ENCODE data around the gene CAB39L.

The CAB39L gene

GRCh38 chr13:49464621-49465325, 20.9 kb upstream of the CAB39L start:
- no peak overlapping the region for H3K4me3 ChIP-seq (ENCODE audit: low read depth, low read length)
- no peak for TF ChIP-seq CTCF (IDR thresholded peaks at IDR 0.05; ENCODE audit: low read depth, low read length)

GRCh38 chr13:49464085-49464484, 20.2 kb upstream of the CAB39L start:
- H3K4me3 ChIP-seq (ENCODE audit: low read depth, low read length), result no peak overlapping the region
- no peak for TF ChIP-seq CTCF (IDR thresholded peaks at IDR 0.05; ENCODE audit: low read depth, low read length)

GRCh38 chr13:49459580-49459979, 15.7 kb upstream of the CAB39L start:
- TF ChIP-seq CTCF (IDR thresholded peaks at IDR 0.05; ENCODE audit: low read depth, low read length), result no peak
- no peak overlapping the region for H3K4me3 ChIP-seq (ENCODE audit: low read depth, low read length)

DNA sequence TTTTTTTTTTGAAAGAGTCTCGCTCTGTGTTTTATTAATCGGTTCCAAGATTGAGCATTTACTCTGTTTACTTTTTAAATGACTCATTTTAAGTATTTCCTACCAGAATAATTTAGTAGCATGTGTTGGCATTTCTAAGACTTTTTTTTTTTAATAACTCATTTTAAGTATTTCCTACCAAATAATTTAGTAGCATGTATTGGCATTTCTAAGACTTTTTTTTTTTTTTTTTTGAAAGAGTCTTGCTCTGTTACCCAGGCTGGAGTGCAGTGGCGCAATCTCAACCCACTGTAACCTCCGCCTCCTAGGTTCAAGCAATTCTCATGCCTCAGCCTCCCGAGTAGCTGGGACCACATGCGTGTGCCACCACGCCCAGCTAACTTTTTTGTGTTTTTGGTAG, 13.4 kb upstream of the CAB39L start:
- no peak for TF ChIP-seq CTCF (IDR thresholded peaks at IDR 0.05; ENCODE audit: low read depth, low read length)
- no peak overlapping the region for H3K4me3 ChIP-seq (ENCODE audit: low read depth, low read length)

DNA sequence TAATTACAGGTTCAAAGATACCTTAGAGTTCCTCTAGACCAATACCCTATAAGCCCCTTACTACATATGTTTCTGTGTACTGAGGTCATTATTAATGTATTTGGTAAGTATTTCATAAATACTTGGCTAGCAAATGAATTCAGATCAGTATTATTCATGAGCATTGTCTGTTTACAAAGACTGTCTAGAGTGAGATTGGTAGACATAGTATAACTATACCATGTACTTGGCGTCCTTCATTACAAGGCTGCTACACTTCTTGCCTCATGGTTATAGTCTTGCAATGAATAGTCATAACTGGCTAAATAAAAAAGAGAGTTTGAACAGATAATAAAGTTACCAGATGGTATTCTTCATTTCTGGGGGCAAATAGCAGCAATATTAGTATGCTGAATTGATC, 12.3 kb upstream of the CAB39L start:
- TF ChIP-seq CTCF (IDR thresholded peaks at IDR 0.05; ENCODE audit: low read depth, low read length), result no peak

DNA sequence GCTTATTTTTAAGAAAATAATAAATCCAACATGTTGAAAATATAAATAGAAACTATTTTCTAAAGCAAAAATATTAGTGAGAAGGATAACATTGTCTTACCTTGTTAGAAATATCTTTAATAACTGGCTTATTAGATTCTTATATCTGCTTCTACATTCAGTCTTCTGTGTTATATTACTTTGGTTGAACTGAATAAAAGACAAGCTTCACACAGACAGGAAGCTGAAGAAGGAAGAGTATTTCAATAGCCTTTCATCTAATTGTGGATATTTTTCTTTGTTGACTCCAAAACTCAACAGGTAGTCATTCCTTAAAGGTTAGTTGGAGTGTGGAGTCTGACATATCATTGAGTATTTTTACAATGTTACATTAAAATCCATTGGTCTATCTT, 11.1 kb upstream of the CAB39L start:
- H3K4me3 ChIP-seq (ENCODE audit: low read depth, low read length), result no peak overlapping the region
- no peak for TF ChIP-seq CTCF (IDR thresholded peaks at IDR 0.05; ENCODE audit: low read depth, low read length)

More for the DNA sequence above, 12.3 kb upstream of the CAB39L start:
- no peak overlapping the region for H3K4me3 ChIP-seq (ENCODE audit: low read depth, low read length)

DNA sequence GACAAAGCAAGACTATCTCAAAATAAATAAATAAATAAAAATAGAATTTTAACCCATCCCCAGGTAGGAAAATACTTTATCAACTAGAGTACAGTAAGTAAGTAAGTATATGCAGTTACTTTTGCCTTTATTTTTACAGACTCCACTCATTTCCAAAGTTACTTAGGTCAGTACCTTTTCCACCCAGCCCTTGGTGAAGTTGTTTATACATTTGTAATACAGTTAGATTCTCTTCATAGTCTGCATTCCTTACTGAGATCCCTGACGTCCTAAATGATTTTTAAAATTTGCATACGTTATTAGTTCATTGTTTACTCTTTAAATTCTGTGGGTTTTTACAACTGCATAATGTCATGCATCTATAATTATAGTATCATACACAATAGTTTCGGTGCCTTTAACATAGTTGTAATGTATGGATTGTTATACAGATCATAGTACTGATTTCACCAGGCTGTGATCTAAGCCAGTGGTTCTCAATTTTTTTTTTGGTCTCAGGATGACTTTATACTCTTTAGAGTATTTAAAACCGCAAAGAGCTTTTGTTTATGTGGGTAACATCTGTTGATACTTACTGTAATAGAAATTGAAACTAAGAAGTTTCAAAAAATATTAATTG, 10.6 kb upstream of the CAB39L start:
- TF ChIP-seq CTCF (IDR thresholded peaks at IDR 0.05; ENCODE audit: low read depth, low read length), result no peak
- peak overlapping the region; percentile 30 for H3K4me3 ChIP-seq (ENCODE audit: low read depth, low read length)

Data from WI38 (cell line).